ENCODE measurements around the gene PPIP5K2.

PPIP5K2 gene

GRCh38 chr5:103258957-103259704, 139.0 kb downstream of the PPIP5K2 start:
- H2AFZ ChIP-seq (ENCODE audit: low read length), result peak overlapping the region; percentile 72
- peak overlapping the region; percentile 85 for H3K4me3 ChIP-seq (ENCODE audit: low read length)
- TF ChIP-seq CTCF (IDR thresholded peaks at IDR 0.05; ENCODE audit: low read length) (peak; percentile 7; the same call in 1 of the 2 replicates), EZH2phosphoT487 (IDR thresholded peaks at IDR 0.05; ENCODE audit: low read length) (no peak), EZH2 (optimal IDR thresholded peaks at IDR 0.05; ENCODE audit: low read depth, low read length) (no peak)
- H3K36me3 ChIP-seq (replicated peaks; ENCODE audit: insufficient read depth, low read length), result no peaks in the 10 kb centered on the region
- H3K27me3 ChIP-seq (replicated peaks; ENCODE audit: insufficient read depth, low read length), result no peaks in the 10 kb centered on the region
- DNase-seq, result peak; percentile 73
- peak overlapping the region; percentile 79 for H3K9ac ChIP-seq (ENCODE audit: low read length)
- H3K9me3 ChIP-seq (replicated peaks; ENCODE audit: insufficient read depth, low read length), result no peaks in the 10 kb centered on the region
- H4K20me1 ChIP-seq (ENCODE audit: insufficient read depth, low read length), result no peaks in the 10 kb centered on the region
- H3K9me2 ChIP-seq (replicated peaks; ENCODE audit: insufficient read depth, low read length), result no peaks in the 10 kb centered on the region
- peaks cover 9% of the 10 kb centered on the region for H3K4me1 ChIP-seq (ENCODE audit: low read length)
- H3K27ac ChIP-seq (ENCODE audit: low read length), result peak overlapping the region; percentile 82
- H3K79me2 ChIP-seq (ENCODE audit: low read length), result peaks cover 48% of the 10 kb centered on the region
- peak overlapping the region; percentile 83 for H3K4me2 ChIP-seq (ENCODE audit: low read depth, low read length)
- H3F3A ChIP-seq (ENCODE audit: insufficient read depth, low read length), result peaks cover 13% of the 10 kb centered on the region; the same call in 1 of the 2 replicates

- Histone ChIP-seq H3K4me3 (ENCODE audit: low read length) (peak overlapping the region; percentile 85), H3K36me3 (replicated peaks; ENCODE audit: insufficient read depth, low read length) (no peaks in the 10 kb centered on the region), H4K20me1 (ENCODE audit: insufficient read depth, low read length) (0 out of 2 replicates have a peak, but pooled peaks cover 1% of the 10 kb centered on the region), H3K9me3 (replicated peaks; ENCODE audit: insufficient read depth, low read length) (no peaks in the 10 kb centered on the region), H3F3A (ENCODE audit: insufficient read depth, low read length) (peaks cover 13% of the 10 kb centered on the region; the same call in 1 of the 2 replicates), H3K9ac (ENCODE audit: low read length) (peak overlapping the region; percentile 79), H2AFZ (ENCODE audit: low read length) (peak overlapping the region; percentile 72), H3K4me1 (ENCODE audit: low read length) (peaks cover 9% of the 10 kb centered on the region), H3K79me2 (ENCODE audit: low read length) (peaks cover 55% of the 10 kb centered on the region), H3K9me2 (replicated peaks; ENCODE audit: insufficient read depth, low read length) (no peaks in the 10 kb centered on the region), H3K4me2 (ENCODE audit: low read depth, low read length) (peak overlapping the region; percentile 83), H3K27me3 (replicated peaks; ENCODE audit: insufficient read depth, low read length) (no peaks in the 10 kb centered on the region), H3K27ac (ENCODE audit: low read length) (peak overlapping the region; percentile 82)
- DNase-seq, result peak; percentile 46
- no peak for TF ChIP-seq CTCF (IDR thresholded peaks at IDR 0.05; ENCODE audit: low read length)
- no peak for TF ChIP-seq EZH2 (optimal IDR thresholded peaks at IDR 0.05; ENCODE audit: low read depth, low read length)
- TF ChIP-seq EZH2phosphoT487 (IDR thresholded peaks at IDR 0.05; ENCODE audit: low read length), result no peak
Observed at GRCh38 chr5:103259705-103260355, 139.7 kb downstream of the PPIP5K2 start.

DNA sequence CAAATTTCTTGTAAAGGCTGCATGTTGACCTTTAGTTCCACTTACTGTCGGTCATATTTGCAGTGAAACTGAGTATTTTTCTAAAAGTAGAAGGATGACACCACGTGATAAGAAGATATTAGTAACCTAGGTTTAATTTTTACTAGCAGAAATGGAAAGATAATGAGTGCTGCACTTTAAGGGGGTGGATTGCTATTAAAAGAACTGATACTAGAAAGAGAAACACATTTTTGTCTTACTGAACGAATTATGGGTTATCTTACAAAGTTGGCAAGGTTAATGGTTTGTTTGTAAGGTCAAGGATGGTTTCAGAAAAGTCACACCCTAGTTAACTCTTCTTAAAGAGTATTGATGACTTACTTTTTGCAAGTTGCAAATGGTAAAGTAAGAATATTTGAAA, 140.8 kb downstream of the PPIP5K2 start:
- 0 out of 2 replicates have a peak, but pooled peaks cover 7% of the 10 kb centered on the region for H4K20me1 ChIP-seq (ENCODE audit: insufficient read depth, low read length)
- H3K9me3 ChIP-seq (replicated peaks; ENCODE audit: insufficient read depth, low read length), result no peaks in the 10 kb centered on the region
- TF ChIP-seq CTCF (IDR thresholded peaks at IDR 0.05; ENCODE audit: low read length) (no peak), EZH2 (optimal IDR thresholded peaks at IDR 0.05; ENCODE audit: low read depth, low read length) (no peak), EZH2phosphoT487 (IDR thresholded peaks at IDR 0.05; ENCODE audit: low read length) (no peak)
- peaks cover 13% of the 10 kb centered on the region; the same call in 1 of the 2 replicates for H3F3A ChIP-seq (ENCODE audit: insufficient read depth, low read length)
- H3K79me2 ChIP-seq (ENCODE audit: low read length), result peaks cover 66% of the 10 kb centered on the region
- H3K36me3 ChIP-seq (replicated peaks; ENCODE audit: insufficient read depth, low read length), result no peaks in the 10 kb centered on the region; the same call in 1 of the 2 replicates
- peak overlapping the region; percentile 85 for H3K4me3 ChIP-seq (ENCODE audit: low read length)
- H3K9ac ChIP-seq (ENCODE audit: low read length), result peak overlapping the region; percentile 79; the same call in 1 of the 2 replicates
- peak overlapping the region; percentile 83 for H3K4me2 ChIP-seq (ENCODE audit: low read depth, low read length)
- DNase-seq, result peak; percentile 63
- no peaks in the 10 kb centered on the region for H3K27me3 ChIP-seq (replicated peaks; ENCODE audit: insufficient read depth, low read length)
- H2AFZ ChIP-seq (ENCODE audit: low read length), result no peak overlapping the region
- H3K4me1 ChIP-seq (ENCODE audit: low read length), result peaks cover 9% of the 10 kb centered on the region
- peak overlapping the region; percentile 82; the same call in 1 of the 2 replicates for H3K27ac ChIP-seq (ENCODE audit: low read length)
- H3K9me2 ChIP-seq (replicated peaks; ENCODE audit: insufficient read depth, low read length), result no peaks in the 10 kb centered on the region
